Measurements from ENCODE around the gene IAPP.
"Not testable (repeated sequence)": the region's sequence is repeated elsewhere in the genome, so short reads cannot be mapped to it uniquely, and the experiment has no call there.

The IAPP gene

GRCh38 chr12:21384261-21384660 lies 11.6 kb downstream of the IAPP start:
- TF ChIP-seq CTCF (IDR thresholded peaks at IDR 0.05; ENCODE audit: low read length) (no peak), EZH2 (IDR thresholded peaks at IDR 0.05; ENCODE audit: borderline replicate concordance, low read length) (no peak)
- H3K9me3 ChIP-seq (ENCODE audit: low read length), result no peaks in the 10 kb centered on the region
- no peaks in the 10 kb centered on the region for H3K9me2 ChIP-seq (ENCODE audit: low read depth, low read length)

GRCh38 chr12:21387174-21387573 lies 14.5 kb downstream of the IAPP start:
- Histone ChIP-seq H3K27ac (ENCODE audit: low read depth, low read length, poor library complexity, severe bottlenecking) (no peak overlapping the region), H4K20me1 (ENCODE audit: insufficient read depth, low read length) (no peaks in the 10 kb centered on the region), H3K9me2 (ENCODE audit: low read depth, low read length) (no peaks in the 10 kb centered on the region), H3K79me2 (ENCODE audit: insufficient read depth, low read length) (no peaks in the 10 kb centered on the region), H3K4me1 (ENCODE audit: insufficient read depth, low read length, severe bottlenecking) (no peaks in the 10 kb centered on the region), H3K4me2 (ENCODE audit: low read length) (no peak overlapping the region), H3K27me3 (ENCODE audit: insufficient read depth, low read length) (no peaks in the 10 kb centered on the region), H3K9ac (ENCODE audit: low read length) (no peak overlapping the region), H3K4me3 (ENCODE audit: low read depth, low read length, poor library complexity, severe bottlenecking) (no peak overlapping the region), H3K9me3 (ENCODE audit: low read length) (no peaks in the 10 kb centered on the region), H3F3A (ENCODE audit: insufficient read depth, low read length) (no peaks in the 10 kb centered on the region), H2AFZ (ENCODE audit: low read length) (no peak overlapping the region), H3K36me3 (ENCODE audit: insufficient read depth, low read length) (no peaks in the 10 kb centered on the region)
- TF ChIP-seq EZH2 (IDR thresholded peaks at IDR 0.05; ENCODE audit: borderline replicate concordance, low read length) (no peak), CTCF (IDR thresholded peaks at IDR 0.05; ENCODE audit: low read length) (no peak)

More at GRCh38 chr12:21384261-21384660, 11.6 kb downstream of the IAPP start:
- no peak overlapping the region for H3K4me2 ChIP-seq (ENCODE audit: low read length)
- no peaks in the 10 kb centered on the region for H3K4me1 ChIP-seq (ENCODE audit: insufficient read depth, low read length, severe bottlenecking)
- no peaks in the 10 kb centered on the region for H4K20me1 ChIP-seq (ENCODE audit: insufficient read depth, low read length)
- H3F3A ChIP-seq (ENCODE audit: insufficient read depth, low read length), result no peaks in the 10 kb centered on the region
- H2AFZ ChIP-seq (ENCODE audit: low read length), result no peak overlapping the region
- no peaks in the 10 kb centered on the region for H3K79me2 ChIP-seq (ENCODE audit: insufficient read depth, low read length)
- no peaks in the 10 kb centered on the region for H3K27me3 ChIP-seq (ENCODE audit: insufficient read depth, low read length)
- H3K36me3 ChIP-seq (ENCODE audit: insufficient read depth, low read length), result no peaks in the 10 kb centered on the region
- no peak overlapping the region for H3K9ac ChIP-seq (ENCODE audit: low read length)
- no peak overlapping the region for H3K27ac ChIP-seq (ENCODE audit: low read depth, low read length, poor library complexity, severe bottlenecking)
- H3K4me3 ChIP-seq (ENCODE audit: low read depth, low read length, poor library complexity, severe bottlenecking), result no peak overlapping the region

GRCh38 chr12:21392384-21392783 lies 19.7 kb downstream of the IAPP start:
- Histone ChIP-seq H3K4me3 (ENCODE audit: low read depth, low read length, poor library complexity, severe bottlenecking) (no peak overlapping the region), H3K9me2 (ENCODE audit: low read depth, low read length) (no peaks in the 10 kb centered on the region), H4K20me1 (ENCODE audit: insufficient read depth, low read length) (no peaks in the 10 kb centered on the region), H3K27ac (ENCODE audit: low read depth, low read length, poor library complexity, severe bottlenecking) (no peak overlapping the region), H3K27me3 (ENCODE audit: insufficient read depth, low read length) (no peaks in the 10 kb centered on the region), H3K79me2 (ENCODE audit: insufficient read depth, low read length) (no peaks in the 10 kb centered on the region), H3K4me2 (ENCODE audit: low read length) (no peak overlapping the region), H2AFZ (ENCODE audit: low read length) (no peak overlapping the region), H3F3A (ENCODE audit: insufficient read depth, low read length) (no peaks in the 10 kb centered on the region), H3K9me3 (ENCODE audit: low read length) (no peaks in the 10 kb centered on the region), H3K36me3 (ENCODE audit: insufficient read depth, low read length) (no peaks in the 10 kb centered on the region), H3K4me1 (ENCODE audit: insufficient read depth, low read length, severe bottlenecking) (no peaks in the 10 kb centered on the region), H3K9ac (ENCODE audit: low read length) (no peak overlapping the region)
- no peak for TF ChIP-seq CTCF (IDR thresholded peaks at IDR 0.05; ENCODE audit: low read length)
- no peak for TF ChIP-seq EZH2 (IDR thresholded peaks at IDR 0.05; ENCODE audit: borderline replicate concordance, low read length)

DNA sequence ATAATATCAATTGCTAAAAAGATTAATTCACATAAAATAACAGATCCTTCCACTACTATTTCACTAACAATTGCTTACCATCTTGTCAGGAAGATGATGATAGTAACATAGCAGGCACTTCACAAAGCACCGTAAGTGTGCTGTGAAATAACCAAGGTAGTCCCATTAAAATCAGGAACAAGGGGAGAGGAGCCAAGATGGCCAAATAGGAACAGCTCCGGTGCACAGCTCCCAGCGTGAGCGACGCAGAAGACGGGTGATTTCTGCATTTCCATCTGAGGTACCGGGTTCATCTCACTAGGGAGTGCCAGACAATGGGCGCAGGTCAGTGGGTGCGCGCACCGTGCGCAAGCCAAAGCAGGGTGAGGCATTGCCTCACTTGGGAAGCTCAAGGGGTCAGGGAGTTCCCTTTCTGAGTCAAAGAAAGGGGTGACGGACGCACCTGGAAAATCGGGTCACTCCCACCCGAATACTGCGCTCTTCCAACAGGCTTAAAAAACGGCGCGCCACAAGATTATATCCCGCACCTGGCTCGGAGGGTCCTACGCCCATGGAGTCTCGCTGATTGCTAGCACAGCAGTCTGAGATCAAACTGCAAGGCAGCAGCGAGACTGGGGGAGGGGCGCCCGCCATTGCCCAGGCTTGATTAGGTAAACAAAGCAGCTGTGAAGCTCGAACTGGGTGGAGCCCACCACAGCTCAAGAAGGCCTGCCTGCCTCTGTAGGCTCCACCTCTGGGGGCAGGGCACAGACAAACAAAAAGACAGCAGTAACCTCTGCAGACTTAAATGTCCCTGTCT lies 22.3 kb downstream of the IAPP start:
- not testable (repeated sequence) for H3K4me3 ChIP-seq (ENCODE audit: low read depth, low read length, poor library complexity, severe bottlenecking); H3K4me2 ChIP-seq (ENCODE audit: low read length); H3K27me3 ChIP-seq (ENCODE audit: insufficient read depth, low read length); H4K20me1 ChIP-seq (ENCODE audit: insufficient read depth, low read length); H3K4me1 ChIP-seq (ENCODE audit: insufficient read depth, low read length, severe bottlenecking); H3K9me2 ChIP-seq (ENCODE audit: low read depth, low read length); H3K9ac ChIP-seq (ENCODE audit: low read length); H3K79me2 ChIP-seq (ENCODE audit: insufficient read depth, low read length); H3F3A ChIP-seq (ENCODE audit: insufficient read depth, low read length); H3K27ac ChIP-seq (ENCODE audit: low read depth, low read length, poor library complexity, severe bottlenecking); H2AFZ ChIP-seq (ENCODE audit: low read length); H3K9me3 ChIP-seq (ENCODE audit: low read length); H3K36me3 ChIP-seq (ENCODE audit: insufficient read depth, low read length)
